GM13977 (cell line): Measurements from ENCODE around the gene OBP2A.

ENCODE experiments used
- DNase-seq: peaks from one replicate; pipeline ENCODE4 v3.0.0; 2012; ENCODE audit warnings: low spot score
- in situ Hi-C: fragments of 300-500 bp; cut with MboI; formaldehyde crosslinking; loops from one replicate; pipeline ENCODE4 v1.12.0; 2022; ENCODE audit warnings: low sequenced_read_pairs, low pct_unique_long_range_greater_than_20kb, mixed read lengths, inconsistent platforms; ENCODE audit not compliant: unreplicated experiment
- TF ChIP-seq, protein P1 (sequence below): IDR thresholded peaks from 2 replicates; pipeline ENCODE4 v1.5.1; 2012; ENCODE audit warnings: mild to moderate bottlenecking, control low read depth; ENCODE audit not compliant: insufficient read depth; ENCODE audit errors: extremely low read depth, missing control alignments

The OBP2A gene

DNA sequence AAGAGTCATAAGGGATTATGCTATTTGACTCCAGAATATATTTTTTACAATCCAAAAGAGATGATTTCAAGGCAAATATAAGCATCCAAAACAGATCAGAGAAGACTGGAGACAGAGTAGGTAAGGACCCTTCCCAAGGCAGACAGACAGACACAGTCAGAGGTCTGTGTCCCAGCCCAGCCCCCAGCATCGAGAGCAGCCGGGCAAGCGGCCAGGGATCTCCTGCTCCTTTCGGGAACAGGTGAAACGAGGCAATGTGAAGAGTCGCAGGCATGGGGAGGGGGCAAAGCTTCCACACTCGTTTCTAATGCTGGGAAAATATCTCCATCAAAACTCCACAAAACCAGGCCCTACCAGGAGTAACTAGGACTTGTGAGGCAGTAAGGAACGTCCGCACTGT lies 21.4 kb downstream of the OBP2A start:
- in situ Hi-C loops, result no loop called here
- no peak for DNase-seq
- TF ChIP-seq, protein P1, sequence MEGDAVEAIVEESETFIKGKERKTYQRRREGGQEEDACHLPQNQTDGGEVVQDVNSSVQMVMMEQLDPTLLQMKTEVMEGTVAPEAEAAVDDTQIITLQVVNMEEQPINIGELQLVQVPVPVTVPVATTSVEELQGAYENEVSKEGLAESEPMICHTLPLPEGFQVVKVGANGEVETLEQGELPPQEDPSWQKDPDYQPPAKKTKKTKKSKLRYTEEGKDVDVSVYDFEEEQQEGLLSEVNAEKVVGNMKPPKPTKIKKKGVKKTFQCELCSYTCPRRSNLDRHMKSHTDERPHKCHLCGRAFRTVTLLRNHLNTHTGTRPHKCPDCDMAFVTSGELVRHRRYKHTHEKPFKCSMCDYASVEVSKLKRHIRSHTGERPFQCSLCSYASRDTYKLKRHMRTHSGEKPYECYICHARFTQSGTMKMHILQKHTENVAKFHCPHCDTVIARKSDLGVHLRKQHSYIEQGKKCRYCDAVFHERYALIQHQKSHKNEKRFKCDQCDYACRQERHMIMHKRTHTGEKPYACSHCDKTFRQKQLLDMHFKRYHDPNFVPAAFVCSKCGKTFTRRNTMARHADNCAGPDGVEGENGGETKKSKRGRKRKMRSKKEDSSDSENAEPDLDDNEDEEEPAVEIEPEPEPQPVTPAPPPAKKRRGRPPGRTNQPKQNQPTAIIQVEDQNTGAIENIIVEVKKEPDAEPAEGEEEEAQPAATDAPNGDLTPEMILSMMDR, result no peak

DNA sequence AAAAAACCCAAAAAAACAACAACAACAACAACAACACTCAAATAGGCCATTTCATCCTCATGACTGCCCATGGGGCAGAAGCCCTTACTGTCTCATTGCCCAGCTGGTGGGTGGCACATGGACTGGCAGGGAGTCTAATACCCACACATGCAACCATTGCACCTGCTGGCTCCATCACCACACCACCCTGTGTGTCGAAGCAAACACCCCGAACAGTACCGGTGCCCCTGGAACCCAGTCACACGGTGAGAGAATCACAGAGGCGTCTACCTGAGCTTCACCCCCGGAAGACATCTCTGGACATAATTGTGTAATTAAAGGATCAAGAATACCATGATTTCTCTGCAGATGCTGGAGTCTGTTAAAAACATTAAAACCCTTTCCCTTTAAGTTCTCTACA lies 22.1 kb downstream of the OBP2A start:
- DNase-seq, result no peak
- in situ Hi-C loops, result no loop called here
- TF ChIP-seq, protein P1, result no peak

GRCh38 chr9:135570456-135570855 lies 24.5 kb downstream of the OBP2A start:
- in situ Hi-C loops, result no loop called here
- DNase-seq, result no peak
- TF ChIP-seq, protein P1, result no peak

DNA sequence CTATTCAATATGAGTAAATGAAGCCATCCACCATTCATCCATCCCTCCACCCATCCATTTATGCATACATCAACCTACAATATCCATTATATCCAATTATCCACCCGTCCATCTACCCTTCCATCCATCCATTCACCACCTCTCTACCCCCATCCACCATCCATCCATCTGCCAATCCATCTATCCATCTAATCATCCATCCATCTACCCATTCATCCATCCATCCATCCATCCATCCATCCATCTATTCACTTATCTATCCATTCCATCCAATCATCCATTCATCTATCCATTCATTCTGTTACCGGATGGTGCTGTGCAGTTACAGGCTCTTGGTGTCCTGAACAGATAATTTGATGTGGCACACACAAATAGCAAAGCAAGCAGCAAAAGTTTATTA lies 26.3 kb downstream of the OBP2A start:
- no peak for DNase-seq
- TF ChIP-seq, protein P1, result no peak
- in situ Hi-C loops, result no loop called here

GRCh38 chr9:135573124-135573523 lies 27.2 kb downstream of the OBP2A start:
- TF ChIP-seq, protein P1, result no peak
- DNase-seq, result no peak
- in situ Hi-C loops, result no loop called here

DNA sequence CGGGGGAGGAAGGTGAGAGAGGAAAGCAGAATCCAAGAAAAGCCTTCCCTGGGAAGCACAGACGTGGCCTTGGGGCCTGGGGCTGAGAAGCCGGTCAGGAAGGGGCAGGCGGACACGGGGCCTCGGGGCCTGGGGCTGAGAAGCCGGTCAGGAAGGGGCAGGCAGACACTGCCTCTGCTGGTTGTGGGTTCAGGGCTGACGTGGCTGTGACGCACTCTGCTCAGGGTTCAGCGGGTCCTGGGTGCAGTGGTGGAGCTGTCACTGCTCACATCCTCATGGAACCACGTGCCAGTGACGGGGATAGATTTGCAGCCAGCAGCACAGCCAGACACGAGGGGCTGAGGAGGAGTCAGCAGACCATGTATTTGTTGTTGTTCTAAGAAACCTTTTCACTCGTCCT lies 28.4 kb downstream of the OBP2A start:
- TF ChIP-seq, protein P1, result no peak
- in situ Hi-C loops, result no loop called here

DNA sequence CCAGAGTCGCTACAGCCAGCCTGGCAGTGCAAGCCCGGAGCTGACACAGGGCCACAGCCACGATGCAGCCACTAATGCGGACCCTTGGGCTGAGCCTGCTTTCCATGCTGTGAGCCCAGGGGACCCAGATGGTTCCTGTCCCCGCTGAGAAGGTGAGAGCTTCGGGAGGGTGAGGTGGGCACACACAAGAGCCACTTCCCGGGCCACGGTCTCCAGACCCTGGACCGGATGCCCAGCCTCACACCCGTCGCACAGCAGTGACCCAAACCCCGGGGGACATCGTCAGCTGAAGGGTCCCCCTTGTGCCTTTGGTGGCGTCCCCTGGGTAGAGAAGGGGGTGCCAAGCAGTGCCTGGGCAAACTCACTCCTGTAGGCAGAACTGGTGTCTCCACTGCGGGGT lies 29.0 kb downstream of the OBP2A start:
- no peak for DNase-seq
- TF ChIP-seq, protein P1, result no peak
- in situ Hi-C loops, result no loop called here

More for the DNA sequence above, 28.4 kb downstream of the OBP2A start:
- DNase-seq, result no peak
